Liver (tissue), 9 donors: ENCODE measurements around the gene C15orf39. TPM values are rescaled to one million over a fixed set of nuclear protein-coding genes. Genes with fewer than 3 reads are reported as not detected.

Experiments
- DNase-seq: peaks from one replicate; pipeline ENCODE4 v3.0.0-alpha.2; 2017; ENCODE audit warnings: low spot score
- H3K27ac ChIP-seq, 2 donors: one replicate each; pipeline ENCODE4 v1.7.0; 2013; ENCODE audit warnings: inconsistent platforms in 2 of 2, low read length in 2 of 2, control low read depth in 1 of 2, low read depth in 1 of 2, mild to moderate bottlenecking in 1 of 2
- H3K27me3 ChIP-seq, 4 donors: one replicate each; pipeline versions ENCODE4 v1.6.1 to v1.7.0; 2013; ENCODE audit warnings: low read length in 3 of 4, inconsistent platforms in 1 of 4, mild to moderate bottlenecking in 1 of 4, moderate library complexity in 1 of 4; ENCODE audit not compliant: control insufficient read depth in 4 of 4, insufficient read depth in 4 of 4
- H3K36me3 ChIP-seq, 4 donors: one replicate each; pipeline versions ENCODE4 v1.6.1 to v1.7.0; 2013; ENCODE audit warnings: low read length in 3 of 4, mild to moderate bottlenecking in 3 of 4, low read depth in 1 of 4, moderate library complexity in 1 of 4; ENCODE audit not compliant: control insufficient read depth in 4 of 4, insufficient read depth in 3 of 4
- H3K4me1 ChIP-seq, 4 donors: one replicate each; pipeline versions ENCODE4 v1.6.1 to v1.7.0; 2013; ENCODE audit warnings: low read length in 3 of 4, mild to moderate bottlenecking in 3 of 4, moderate library complexity in 1 of 4; ENCODE audit not compliant: control insufficient read depth in 4 of 4, insufficient read depth in 4 of 4
- H3K4me3 ChIP-seq, 3 donors: one replicate each; pipeline versions ENCODE4 v1.6.1 to v1.7.0; 2013; ENCODE audit warnings: low read length in 3 of 3, control low read depth in 1 of 3, low read depth in 1 of 3, mild to moderate bottlenecking in 1 of 3
- H3K9ac ChIP-seq, 2 donors: one replicate each; pipeline ENCODE4 v1.7.0; 2013; ENCODE audit warnings: low read length in 2 of 2, mild to moderate bottlenecking in 2 of 2, moderate library complexity in 2 of 2, control low read depth in 1 of 2, low read depth in 1 of 2
- H3K9me3 ChIP-seq, 4 donors: one replicate each; pipeline versions ENCODE4 v1.6.1 to v1.7.0; 2013; ENCODE audit warnings: low read length in 3 of 4; ENCODE audit not compliant: control insufficient read depth in 4 of 4
- ATF3 ChIP-seq: IDR thresholded peaks from 2 replicates; pipeline ENCODE4 v1.6.1; 2016; ENCODE audit warnings: antibody characterized with exemption
- CTCF ChIP-seq: fragments of 150-350 bp; IDR thresholded peaks from 2 replicates; pipeline ENCODE4 v1.5.1; 2017; ENCODE audit warnings: improper control_type of control experiment, low read depth, low read length; ENCODE audit not compliant: missing input control
- FOXA1 ChIP-seq: IDR thresholded peaks from 2 replicates; pipeline ENCODE4 v1.6.1; 2016; ENCODE audit warnings: antibody characterized with exemption
- FOXA2 ChIP-seq: IDR thresholded peaks from 2 replicates; pipeline ENCODE4 v1.6.1; 2016; ENCODE audit warnings: antibody characterized with exemption
- HNF4A ChIP-seq, 2 donors: conservative IDR thresholded peaks; 2 replicates each; pipeline ENCODE4 v1.6.1; 2016; ENCODE audit warnings: antibody characterized with exemption in 2 of 2, mild to moderate bottlenecking in 2 of 2
- HNF4G ChIP-seq: IDR thresholded peaks from 2 replicates; pipeline ENCODE4 v1.6.1; 2016; ENCODE audit warnings: antibody characterized with exemption
- JUND ChIP-seq, 2 donors: IDR thresholded peaks; 2 replicates each; pipeline ENCODE4 v1.6.1; 2016; ENCODE audit warnings: antibody characterized with exemption in 2 of 2
- MAX ChIP-seq: IDR thresholded peaks from 2 replicates; pipeline ENCODE4 v1.6.1; 2016; ENCODE audit warnings: antibody characterized with exemption
- NR2F2 ChIP-seq: IDR thresholded peaks from 2 replicates; pipeline ENCODE4 v1.6.1; 2016; ENCODE audit warnings: antibody characterized with exemption
- RAD21 ChIP-seq, 2 donors: IDR thresholded peaks; 2 replicates each; pipeline ENCODE4 v1.6.1; 2016; ENCODE audit warnings: antibody characterized with exemption in 2 of 2, mild to moderate bottlenecking in 2 of 2
- REST ChIP-seq: IDR thresholded peaks from 2 replicates; pipeline ENCODE4 v1.6.1; 2016; ENCODE audit warnings: antibody characterized with exemption, mild to moderate bottlenecking
- RXRA ChIP-seq, 2 donors: IDR thresholded peaks; 2 replicates each; pipeline ENCODE4 v1.6.1; 2017 to 2018; ENCODE audit warnings: antibody characterized with exemption in 2 of 2, mild to moderate bottlenecking in 1 of 2
- SP1 ChIP-seq: IDR thresholded peaks from 2 replicates; pipeline ENCODE4 v1.6.1; 2018; ENCODE audit warnings: antibody characterized with exemption, mild to moderate bottlenecking
- TAF1 ChIP-seq: conservative IDR thresholded peaks from 2 replicates; pipeline ENCODE4 v1.6.1; 2016; ENCODE audit warnings: antibody characterized with exemption, mild to moderate bottlenecking
- YY1 ChIP-seq: IDR thresholded peaks from 2 replicates; pipeline ENCODE4 v1.6.1; 2016; ENCODE audit warnings: antibody characterized with exemption, mild to moderate bottlenecking
- ZBTB33 ChIP-seq: IDR thresholded peaks from 2 replicates; pipeline ENCODE4 v1.6.1; 2016; ENCODE audit warnings: antibody characterized with exemption
- whole genome bisulfite sequencing: extraction: QIAGEN DNeasy Blood & Tissue Kit; methylation state at CpG from one replicate; pipeline ENCODE4 v1.1.7; 2013; 5-methylcytosine and 5-hydroxymethylcytosine counted together
- polyA plus RNA-seq, 2 donors: library from polyadenylated mRNA; stranded (reverse) in 1 of 2; unstranded in 1 of 2; fragments of 200-250 nt in 1 of 2; fragments of >200 nt in 1 of 2; fragmentation: Nextera tagmentation in 1 of 2; extraction: Ambion mirVana in 1 of 2; gene quantifications; one replicate each; pipeline versions ENCODE4 v1.2.1 to v1.2.3, GENCODE V29; 2013 to 2015
- total RNA-seq, 2 donors: library from RNA; depleted of rRNA; stranded (reverse); fragments of >200 nt; gene quantifications; one replicate each; pipeline ENCODE4 v1.2.3, GENCODE V29; 2014
- donor health status: healthy.
- donor health status: healthy.
- donor health status: healthy.
- donor health status: healthy.
- donor health status: healthy.

Gene C15orf39
- total and polyA plus RNA-seq, 4 donors = 1.2 to 4.0 (median 3.0) TPM

GRCh38 chr15:75156326-75157215 lies 45.1 kb upstream of the C15orf39 start:
- Histone ChIP-seq H3K36me3 (no peaks in the 10 kb centered on the region), H3K4me3 (no peak overlapping the region), H3K27me3 (no peaks in the 10 kb centered on the region), H3K9me3 (no peaks in the 10 kb centered on the region), H3K27ac (no peak overlapping the region), H3K9ac (no peak overlapping the region), H3K4me1 (no peaks in the 10 kb centered on the region)
- TF ChIP-seq HNF4A (conservative IDR thresholded peaks at IDR 0.05) = no peak
- TF ChIP-seq FOXA2 = no peak
- TF ChIP-seq TAF1 = no peak
- no peak for TF ChIP-seq ZBTB33
- TF ChIP-seq MAX = no peak
- no peak for TF ChIP-seq FOXA1
- no peak for TF ChIP-seq NR2F2
- TF ChIP-seq CTCF = no peak
- TF ChIP-seq HNF4G = no peak
- TF ChIP-seq YY1 = no peak
- no peak for TF ChIP-seq SP1
- TF ChIP-seq RAD21 (IDR thresholded peaks at IDR 0.05) = no peak
- no peak for TF ChIP-seq RXRA (IDR thresholded peaks at IDR 0.05)
- no peak for TF ChIP-seq REST
- TF ChIP-seq ATF3 = no peak
- DNase-seq = no peak
- 81% methylated on average over 12 of the region's 12 CpGs for WGBS

GRCh38 chr15:75158402-75158801 lies 43.3 kb upstream of the C15orf39 start:
- no peak overlapping the region for H3K9ac ChIP-seq
- H3K27me3 ChIP-seq = no peaks in the 10 kb centered on the region
- no peaks in the 10 kb centered on the region for H3K36me3 ChIP-seq
- 92% methylated on average over 7 of the region's 7 CpGs for WGBS
- DNase-seq = no peak
- H3K9me3 ChIP-seq = no peaks in the 10 kb centered on the region
- H3K27ac ChIP-seq = no peak overlapping the region
- H3K4me1 ChIP-seq = no peaks in the 10 kb centered on the region
- no peak overlapping the region for H3K4me3 ChIP-seq
- no peak for TF ChIP-seq HNF4A (conservative IDR thresholded peaks at IDR 0.05)
- no peak for TF ChIP-seq CTCF
- no peak for TF ChIP-seq HNF4G
- no peak for TF ChIP-seq REST
- TF ChIP-seq FOXA1 = no peak
- no peak for TF ChIP-seq JUND (IDR thresholded peaks at IDR 0.05)
- TF ChIP-seq TAF1 = no peak
